ENCODE data around the gene IRF3.

The IRF3 gene

GRCh38 chr19:49667473-49667872 lies 1.8 kb upstream of the IRF3 start:
- no peak for TF ChIP-seq ARNTL (CRISPR knock-in tag; IDR thresholded peaks at IDR 0.05; ENCODE audit: borderline replicate concordance, low read depth)
- TF ChIP-seq BACH2 (CRISPR knock-in tag; IDR thresholded peaks at IDR 0.05; ENCODE audit: borderline replicate concordance) = no peak
- TF ChIP-seq ISL1 (CRISPR knock-in tag; IDR thresholded peaks at IDR 0.05) = no peak
- TF ChIP-seq SNAI2 (CRISPR knock-in tag; IDR thresholded peaks at IDR 0.05) = no peak
- no peak for ATAC-seq

DNA sequence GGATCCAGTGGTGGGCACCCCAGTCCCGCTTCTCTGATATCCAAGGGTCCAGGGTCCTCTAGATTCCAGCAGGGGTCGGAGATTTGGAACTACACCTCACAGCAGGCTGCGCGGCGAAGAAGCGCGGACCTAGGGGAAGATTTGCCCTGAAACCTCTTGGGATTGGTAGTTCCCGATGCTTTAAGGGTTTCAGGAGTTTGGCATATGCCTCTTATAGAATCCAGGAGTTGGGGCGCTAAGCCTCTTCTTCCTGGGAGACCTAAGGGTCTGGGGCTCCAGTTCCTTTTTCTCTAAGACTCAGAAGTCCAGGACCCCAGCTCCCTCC lies 425 bp upstream of the IRF3 start:
- ATAC-seq = peak; percentile 36
- TF ChIP-seq SNAI2 (CRISPR knock-in tag; IDR thresholded peaks at IDR 0.05) = no peak
- TF ChIP-seq OSR1 (CRISPR knock-in tag; IDR thresholded peaks at IDR 0.05) = no peak
- TF ChIP-seq RARB (CRISPR knock-in tag; IDR thresholded peaks at IDR 0.05) = no peak
- no peak for TF ChIP-seq ARNTL (CRISPR knock-in tag; IDR thresholded peaks at IDR 0.05; ENCODE audit: borderline replicate concordance, low read depth)
- TF ChIP-seq GLIS3 (CRISPR knock-in tag; IDR thresholded peaks at IDR 0.05) = no peak
- TF ChIP-seq ZNF8 (CRISPR knock-in tag; IDR thresholded peaks at IDR 0.05) = no peak
- TF ChIP-seq, protein P1, sequence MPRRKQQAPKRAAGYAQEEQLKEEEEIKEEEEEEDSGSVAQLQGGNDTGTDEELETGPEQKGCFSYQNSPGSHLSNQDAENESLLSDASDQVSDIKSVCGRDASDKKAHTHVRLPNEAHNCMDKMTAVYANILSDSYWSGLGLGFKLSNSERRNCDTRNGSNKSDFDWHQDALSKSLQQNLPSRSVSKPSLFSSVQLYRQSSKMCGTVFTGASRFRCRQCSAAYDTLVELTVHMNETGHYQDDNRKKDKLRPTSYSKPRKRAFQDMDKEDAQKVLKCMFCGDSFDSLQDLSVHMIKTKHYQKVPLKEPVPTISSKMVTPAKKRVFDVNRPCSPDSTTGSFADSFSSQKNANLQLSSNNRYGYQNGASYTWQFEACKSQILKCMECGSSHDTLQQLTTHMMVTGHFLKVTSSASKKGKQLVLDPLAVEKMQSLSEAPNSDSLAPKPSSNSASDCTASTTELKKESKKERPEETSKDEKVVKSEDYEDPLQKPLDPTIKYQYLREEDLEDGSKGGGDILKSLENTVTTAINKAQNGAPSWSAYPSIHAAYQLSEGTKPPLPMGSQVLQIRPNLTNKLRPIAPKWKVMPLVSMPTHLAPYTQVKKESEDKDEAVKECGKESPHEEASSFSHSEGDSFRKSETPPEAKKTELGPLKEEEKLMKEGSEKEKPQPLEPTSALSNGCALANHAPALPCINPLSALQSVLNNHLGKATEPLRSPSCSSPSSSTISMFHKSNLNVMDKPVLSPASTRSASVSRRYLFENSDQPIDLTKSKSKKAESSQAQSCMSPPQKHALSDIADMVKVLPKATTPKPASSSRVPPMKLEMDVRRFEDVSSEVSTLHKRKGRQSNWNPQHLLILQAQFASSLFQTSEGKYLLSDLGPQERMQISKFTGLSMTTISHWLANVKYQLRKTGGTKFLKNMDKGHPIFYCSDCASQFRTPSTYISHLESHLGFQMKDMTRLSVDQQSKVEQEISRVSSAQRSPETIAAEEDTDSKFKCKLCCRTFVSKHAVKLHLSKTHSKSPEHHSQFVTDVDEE (CRISPR knock-in tag; IDR thresholded peaks at IDR 0.05) = no peak

DNA sequence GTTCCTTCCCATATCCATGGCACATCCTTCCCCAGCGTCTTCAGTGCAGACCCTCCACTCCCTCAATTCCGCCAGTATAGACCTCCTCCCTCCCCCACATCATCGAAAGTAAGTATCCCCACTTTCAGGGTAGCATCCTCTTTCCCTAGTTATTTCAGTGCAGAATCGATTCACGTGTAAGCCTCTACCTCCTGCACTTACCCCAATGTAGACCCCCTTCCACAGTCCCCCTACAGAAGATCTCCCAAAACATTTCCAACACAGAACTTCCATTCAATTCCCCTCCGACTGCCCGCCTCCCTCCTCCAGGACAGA lies 664 bp downstream of the IRF3 start:
- TF ChIP-seq POU6F1 (CRISPR knock-in tag; IDR thresholded peaks at IDR 0.05; ENCODE audit: borderline replicate concordance, low read depth) = no peak
- no peak for TF ChIP-seq GLIS3 (CRISPR knock-in tag; IDR thresholded peaks at IDR 0.05)
- no peak for TF ChIP-seq PATZ1 (CRISPR knock-in tag; IDR thresholded peaks at IDR 0.05; ENCODE audit: borderline replicate concordance)
- TF ChIP-seq TCF4 (CRISPR knock-in tag; IDR thresholded peaks at IDR 0.05; ENCODE audit: borderline replicate concordance) = no peak
- no peak for TF ChIP-seq ZNF565 (CRISPR knock-in tag; conservative IDR thresholded peaks at IDR 0.05; ENCODE audit: low read depth)
- no peak for TF ChIP-seq ZNF70 (CRISPR knock-in tag; IDR thresholded peaks at IDR 0.05)
- TF ChIP-seq PPARA (CRISPR knock-in tag; IDR thresholded peaks at IDR 0.05; ENCODE audit: borderline replicate concordance) = no peak
- no peak for TF ChIP-seq TOX (CRISPR knock-in tag; IDR thresholded peaks at IDR 0.05; ENCODE audit: borderline replicate concordance)
- TF ChIP-seq CREB5 (CRISPR knock-in tag; IDR thresholded peaks at IDR 0.05; ENCODE audit: low read depth) = no peak
- no peak for TF ChIP-seq OSR1 (CRISPR knock-in tag; IDR thresholded peaks at IDR 0.05)
- no peak for TF ChIP-seq ISL1 (CRISPR knock-in tag; IDR thresholded peaks at IDR 0.05)
- no peak for TF ChIP-seq ZNF8 (CRISPR knock-in tag; IDR thresholded peaks at IDR 0.05)
- no peak for TF ChIP-seq ARNTL (CRISPR knock-in tag; IDR thresholded peaks at IDR 0.05; ENCODE audit: borderline replicate concordance, low read depth)
- no peak for TF ChIP-seq BACH2 (CRISPR knock-in tag; IDR thresholded peaks at IDR 0.05; ENCODE audit: borderline replicate concordance)
- TF ChIP-seq CSRNP3 (CRISPR knock-in tag; IDR thresholded peaks at IDR 0.05) = no peak
- ATAC-seq = no peak; the same call in 2 of the 3 replicates

Measured in SK-N-SH treated with all-trans-retinoic acid at 6 μM for 48 hours (cell line).